Choroid plexus epithelial cell (primary cell): ENCODE data around the gene TFAP2D.

Experiments used
- DNase-seq: peaks from one replicate; pipeline ENCODE4 v3.0.0-alpha.2; 2010; ENCODE audit warnings: low read depth
- H3K4me3 ChIP-seq: 2 replicates; pipeline ENCODE4 v1.5.1; 2011; ENCODE audit warnings: low read depth, mild to moderate bottlenecking, control low read depth, low read length, moderate library complexity
- TF ChIP-seq, protein P1 (sequence below): conservative IDR thresholded peaks from 2 replicates; pipeline ENCODE4 v1.5.1; 2011; ENCODE audit warnings: low read depth, mild to moderate bottlenecking, control low read depth, inconsistent platforms, low read length, moderate library complexity

TFAP2D gene

DNA sequence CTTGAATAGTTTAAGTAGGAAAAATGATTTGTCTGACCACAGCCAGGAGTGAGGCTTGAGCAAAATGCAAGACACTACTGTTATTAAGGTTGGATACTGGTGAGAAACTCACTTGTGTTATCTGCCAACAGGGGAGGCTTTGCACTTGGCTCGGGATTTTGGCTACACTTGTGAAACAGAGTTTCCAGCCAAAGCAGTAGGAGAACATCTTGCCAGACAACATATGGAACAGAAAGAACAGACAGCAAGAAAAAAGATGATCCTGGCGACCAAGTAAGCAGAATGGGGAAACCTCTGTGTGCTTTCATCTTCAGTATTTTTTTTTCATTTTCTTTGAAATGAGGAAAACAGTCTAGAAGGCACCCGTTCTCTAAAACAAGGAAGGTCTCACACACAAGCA lies 31.6 kb downstream of the TFAP2D start:
- no peak for DNase-seq
- TF ChIP-seq, protein P1, sequence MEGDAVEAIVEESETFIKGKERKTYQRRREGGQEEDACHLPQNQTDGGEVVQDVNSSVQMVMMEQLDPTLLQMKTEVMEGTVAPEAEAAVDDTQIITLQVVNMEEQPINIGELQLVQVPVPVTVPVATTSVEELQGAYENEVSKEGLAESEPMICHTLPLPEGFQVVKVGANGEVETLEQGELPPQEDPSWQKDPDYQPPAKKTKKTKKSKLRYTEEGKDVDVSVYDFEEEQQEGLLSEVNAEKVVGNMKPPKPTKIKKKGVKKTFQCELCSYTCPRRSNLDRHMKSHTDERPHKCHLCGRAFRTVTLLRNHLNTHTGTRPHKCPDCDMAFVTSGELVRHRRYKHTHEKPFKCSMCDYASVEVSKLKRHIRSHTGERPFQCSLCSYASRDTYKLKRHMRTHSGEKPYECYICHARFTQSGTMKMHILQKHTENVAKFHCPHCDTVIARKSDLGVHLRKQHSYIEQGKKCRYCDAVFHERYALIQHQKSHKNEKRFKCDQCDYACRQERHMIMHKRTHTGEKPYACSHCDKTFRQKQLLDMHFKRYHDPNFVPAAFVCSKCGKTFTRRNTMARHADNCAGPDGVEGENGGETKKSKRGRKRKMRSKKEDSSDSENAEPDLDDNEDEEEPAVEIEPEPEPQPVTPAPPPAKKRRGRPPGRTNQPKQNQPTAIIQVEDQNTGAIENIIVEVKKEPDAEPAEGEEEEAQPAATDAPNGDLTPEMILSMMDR, result no peak
- no peak overlapping the region for H3K4me3 ChIP-seq

DNA sequence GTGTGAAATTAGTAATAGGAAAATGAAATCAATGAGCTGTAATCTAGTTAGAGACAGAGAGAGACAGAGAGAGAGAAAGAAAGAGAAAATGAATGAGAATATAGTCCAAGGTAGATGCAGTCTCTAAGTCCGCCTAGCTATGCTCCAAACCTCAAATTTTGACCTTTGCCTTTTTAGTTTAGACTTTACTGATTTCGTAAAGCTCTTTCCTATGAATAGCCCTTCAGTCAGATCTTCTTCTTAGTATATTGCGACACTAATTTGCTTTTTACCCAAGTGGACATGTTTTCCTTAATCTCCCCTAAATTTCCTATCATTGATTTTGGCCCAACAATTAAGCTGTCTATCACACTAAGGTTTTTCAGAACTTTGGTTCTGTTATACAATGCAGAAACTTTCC lies 49.5 kb downstream of the TFAP2D start:
- TF ChIP-seq, protein P1, result no peak
- no peak for DNase-seq
- no peak overlapping the region for H3K4me3 ChIP-seq

DNA sequence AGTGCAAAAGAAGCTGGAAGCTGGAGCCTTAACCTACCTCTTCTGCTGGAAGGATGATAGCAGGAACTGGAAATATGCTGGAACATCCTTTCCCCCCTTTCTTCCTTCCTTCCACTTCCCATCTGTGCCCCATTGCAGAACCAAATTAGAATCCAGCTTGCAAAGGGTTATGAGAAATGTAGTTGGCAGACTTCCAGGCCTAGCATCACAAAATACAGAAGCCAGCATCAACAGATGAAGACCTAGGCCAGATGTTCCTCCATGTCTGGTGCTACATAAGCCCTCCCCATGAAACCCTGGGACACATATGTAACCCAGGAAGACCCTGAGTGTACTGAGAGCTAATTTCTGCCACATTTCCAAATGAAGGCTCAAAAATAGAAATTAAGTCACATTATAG lies 65.4 kb downstream of the TFAP2D start:
- TF ChIP-seq, protein P1, result no peak

DNA sequence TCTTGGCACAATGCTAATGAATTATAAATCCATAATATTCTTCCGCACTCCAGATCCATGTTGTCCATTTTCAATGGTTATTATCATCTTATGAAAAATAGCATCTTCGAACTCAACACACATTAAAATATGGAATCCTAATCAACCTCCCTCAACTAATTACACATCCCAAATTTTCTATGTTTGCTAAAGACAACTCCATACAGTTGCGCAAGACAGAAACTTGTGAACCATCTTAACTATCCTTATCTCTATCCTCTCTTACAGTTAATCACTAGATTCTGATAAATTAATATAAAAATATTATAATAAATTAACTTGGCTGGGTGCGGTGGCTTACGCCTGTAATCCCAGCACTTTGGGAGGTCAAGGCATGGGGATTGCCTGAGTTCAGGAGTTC lies 67.1 kb downstream of the TFAP2D start:
- H3K4me3 ChIP-seq, result no peak overlapping the region
- DNase-seq, result no peak
- TF ChIP-seq, protein P1, result no peak

More for the DNA sequence above, 65.4 kb downstream of the TFAP2D start:
- no peak for DNase-seq
- H3K4me3 ChIP-seq, result no peak overlapping the region

DNA sequence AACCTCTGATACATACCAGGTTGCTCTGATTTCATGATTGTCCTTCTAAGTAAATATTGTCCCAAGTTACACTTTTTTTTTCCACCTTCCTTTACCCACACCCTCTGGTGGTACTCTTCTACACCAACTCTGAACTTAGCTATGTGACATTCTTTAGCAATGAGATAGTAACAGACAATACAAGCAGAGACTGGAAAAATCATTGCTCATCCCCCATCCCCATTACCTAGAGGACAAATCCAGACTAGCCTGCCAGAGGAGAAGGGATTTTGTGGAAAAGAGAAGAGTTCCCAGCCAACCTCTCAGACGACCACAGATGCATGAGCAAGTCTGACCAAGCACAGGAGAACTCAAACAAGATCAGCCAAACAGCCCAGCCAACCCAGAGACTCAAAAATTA lies 72.6 kb downstream of the TFAP2D start:
- TF ChIP-seq, protein P1, result no peak
- H3K4me3 ChIP-seq, result no peak overlapping the region
- DNase-seq, result no peak

DNA sequence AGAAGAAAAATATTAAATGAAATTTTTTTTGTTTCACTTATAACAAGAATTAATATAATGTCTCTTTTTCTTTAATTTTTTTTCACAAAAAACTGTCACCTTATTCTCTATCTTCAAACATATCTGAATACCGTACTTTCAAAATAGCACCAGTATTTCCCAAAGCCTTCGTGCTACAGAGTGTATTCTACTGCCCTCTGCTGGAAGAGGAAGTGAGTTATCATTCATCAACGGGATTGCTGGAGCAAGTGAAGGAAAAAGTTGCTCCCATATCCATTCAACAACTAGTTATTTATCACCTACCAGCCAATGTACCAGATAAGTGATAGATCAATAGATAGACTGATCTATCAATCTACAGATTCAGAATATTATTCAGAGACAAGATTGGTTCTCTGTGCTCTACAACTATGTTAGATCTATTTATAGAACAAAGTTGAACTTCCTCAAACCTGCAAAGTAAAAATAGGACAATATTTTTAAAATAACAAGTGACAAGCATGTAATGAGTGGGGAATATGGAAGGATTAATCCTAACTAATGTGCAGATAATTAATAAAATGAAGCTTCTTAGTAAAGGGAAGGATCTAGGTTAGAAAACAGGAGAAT lies 78.7 kb downstream of the TFAP2D start:
- TF ChIP-seq, protein P1, result peak; percentile 66
- DNase-seq, result peak; percentile 44
- no peak overlapping the region for H3K4me3 ChIP-seq

DNA sequence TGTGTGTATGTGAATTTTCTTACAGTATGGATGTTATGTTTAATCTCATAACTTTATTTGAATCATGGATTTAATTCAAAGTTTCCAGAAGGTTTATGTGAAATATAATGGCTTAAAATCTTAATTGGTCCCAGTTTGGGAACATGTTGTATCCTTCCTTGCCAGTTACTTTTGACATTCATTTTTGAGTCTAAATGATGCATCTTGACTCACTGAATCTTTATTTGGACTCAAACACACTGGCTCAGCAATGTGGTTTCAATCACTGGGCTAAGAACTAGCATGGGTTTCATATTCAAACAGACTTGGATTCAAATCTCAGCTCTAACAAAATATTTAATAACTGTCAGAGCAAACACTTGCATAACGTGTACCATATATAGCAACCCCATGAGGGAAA lies 79.4 kb downstream of the TFAP2D start:
- no peak overlapping the region for H3K4me3 ChIP-seq
- TF ChIP-seq, protein P1, result no peak
- no peak for DNase-seq
